ENCODE measurements around the gene OSER1.

OSER1 gene

GRCh38 chr20:44223721-44224120 is 13.2 kb upstream of the OSER1 start:
- no peak for DNase-seq

- DNase-seq, result no peak
Measured at GRCh38 chr20:44222633-44223368, 12.2 kb upstream of the OSER1 start.

- DNase-seq, result no peak
Measured at GRCh38 chr20:44222027-44222426, 11.5 kb upstream of the OSER1 start.

GRCh38 chr20:44221368-44221954 is 10.9 kb upstream of the OSER1 start:
- DNase-seq, result no peak

GRCh38 chr20:44219791-44220190 is 9.2 kb upstream of the OSER1 start:
- no peak for DNase-seq

- DNase-seq, result no peak
Measured at GRCh38 chr20:44219170-44219730, 8.7 kb upstream of the OSER1 start.

GRCh38 chr20:44218446-44218845 is 7.9 kb upstream of the OSER1 start:
- peak; percentile 31 to 43 for DNase-seq

GRCh38 chr20:44217342-44218092 is 6.9 kb upstream of the OSER1 start:
- peak; percentile 67 to 76 for DNase-seq

- peak; percentile 74 to 79 for DNase-seq
Measured at GRCh38 chr20:44215125-44215524, 4.6 kb upstream of the OSER1 start.

GRCh38 chr20:44212792-44213191 is 2.2 kb upstream of the OSER1 start:
- no peak for DNase-seq

GRCh38 chr20:44211177-44212039 is 837 bp upstream of the OSER1 start:
- no peak for DNase-seq

- DNase-seq, result peak in 1 of 2 donors; percentile 35
Measured at GRCh38 chr20:44209686-44210405, 725 bp downstream of the OSER1 start.

- no peak for DNase-seq
Measured at GRCh38 chr20:44208770-44209169, 1.8 kb downstream of the OSER1 start.

- DNase-seq, result no peak
Measured at GRCh38 chr20:44208165-44208564, 2.4 kb downstream of the OSER1 start.

- DNase-seq, result no peak
Measured at GRCh38 chr20:44207126-44207723, 3.3 kb downstream of the OSER1 start.

- DNase-seq, result no peak
Measured at GRCh38 chr20:44206132-44206531, 4.4 kb downstream of the OSER1 start.

- no peak for DNase-seq
Measured at GRCh38 chr20:44204832-44205215, 5.7 kb downstream of the OSER1 start.

GRCh38 chr20:44204156-44204831 is 6.3 kb downstream of the OSER1 start:
- DNase-seq, result no peak

- no peak for DNase-seq
Measured at GRCh38 chr20:44203161-44203560, 7.4 kb downstream of the OSER1 start.

- no peak for DNase-seq
Measured at GRCh38 chr20:44200983-44201382, 9.6 kb downstream of the OSER1 start.

- DNase-seq, result no peak
Measured at GRCh38 chr20:44200371-44200770, 10.2 kb downstream of the OSER1 start.
